ENCODE data around the gene SSUH2. TPM values are rescaled to one million over a fixed set of nuclear protein-coding genes. Genes with fewer than 3 reads are reported as not detected.

SSUH2 gene
- total RNA-seq, 4 donors from 2014 or later = 0.15 to 0.33 TPM; not detected in 2

DNA sequence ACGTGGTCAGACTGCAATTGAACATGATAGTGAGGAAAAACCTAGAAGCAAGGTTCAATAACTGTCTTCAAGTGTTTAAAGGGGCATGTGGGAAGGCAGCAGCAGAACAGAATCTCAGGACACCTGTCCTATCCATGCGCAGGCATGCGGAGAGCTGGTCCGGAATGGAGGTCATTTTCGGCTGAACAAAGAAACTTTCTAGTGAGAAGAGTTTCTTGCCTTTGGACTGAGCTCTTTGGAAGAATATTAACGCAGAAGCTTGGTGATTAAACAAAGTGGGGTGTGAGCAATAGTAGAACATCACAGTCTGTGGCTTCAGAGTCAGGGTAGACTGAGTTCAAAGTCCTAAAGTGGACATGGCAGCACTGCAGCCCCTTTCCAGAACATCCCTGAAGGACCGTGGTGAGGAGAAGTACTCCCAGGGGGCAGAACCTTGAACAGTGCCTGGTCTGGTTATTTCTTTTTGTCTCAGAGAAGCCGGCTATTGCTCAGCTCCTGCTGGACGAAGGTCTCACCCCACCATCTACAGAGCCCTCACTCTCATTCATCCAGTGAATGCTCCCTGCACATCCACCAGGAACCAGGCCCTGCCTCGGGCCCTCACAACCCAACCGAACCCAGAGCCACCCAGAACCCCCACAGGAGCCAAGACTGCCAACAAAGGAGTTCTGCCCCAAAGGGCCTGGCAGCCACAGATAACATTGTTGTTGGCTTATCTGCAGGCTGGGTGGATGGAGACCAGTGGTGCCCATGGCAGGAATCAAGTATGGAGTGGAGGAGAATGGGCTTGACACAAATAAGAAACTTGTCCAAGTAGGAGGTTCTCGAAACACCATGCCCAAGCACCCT is 2.8 kb upstream of the SSUH2 start:
- in situ Hi-C loops (cut with MboI; ENCODE audit: low sequenced_read_pairs in 4 of 4) (no loop called here), intact Hi-C loops (cut with DNase I; ENCODE audit: low total_unique reads) (no loop called here)
- TF ChIP-seq CTCF (IDR thresholded peaks at IDR 0.05 in 4 of 5, conservative IDR thresholded peaks at IDR 0.05 in 1 of 5) (no peak), POLR2A (IDR thresholded peaks at IDR 0.05) (no peak)
- no peak for DNase-seq
- Histone ChIP-seq H3K27me3 (no peaks in the 10 kb centered on the region), H3K4me1 (no peaks in the 10 kb centered on the region), H3K9me3 (no peaks in the 10 kb centered on the region), H3K27ac (no peak overlapping the region), H3K4me3 (no peak overlapping the region), H3K36me3 (no peaks in the 10 kb centered on the region)
- no peak for ATAC-seq

- H3K27me3 ChIP-seq = no peaks in the 10 kb centered on the region
- TF ChIP-seq CTCF (IDR thresholded peaks at IDR 0.05 in 4 of 5, conservative IDR thresholded peaks at IDR 0.05 in 1 of 5) (no peak), POLR2A (IDR thresholded peaks at IDR 0.05) (no peak)
- no peaks in the 10 kb centered on the region for H3K4me1 ChIP-seq
- intact Hi-C loops (cut with DNase I; ENCODE audit: low total_unique reads) (no loop called here), in situ Hi-C loops (cut with MboI; ENCODE audit: low sequenced_read_pairs in 4 of 4) (no loop called here)
- no peaks in the 10 kb centered on the region for H3K9me3 ChIP-seq
- no peak overlapping the region for H3K27ac ChIP-seq
- no peak overlapping the region for H3K4me3 ChIP-seq
- ATAC-seq (no peak), DNase-seq (no peak)
- H3K36me3 ChIP-seq = no peaks in the 10 kb centered on the region
Measured at GRCh38 chr3:8646313-8646938, 1.8 kb upstream of the SSUH2 start.

GRCh38 chr3:8645712-8646111 is 1.1 kb upstream of the SSUH2 start:
- in situ Hi-C loops (cut with MboI; ENCODE audit: low sequenced_read_pairs in 4 of 4) = no loop called here
- Histone ChIP-seq H3K36me3 (no peaks in the 10 kb centered on the region), H3K27ac (no peak overlapping the region), H3K4me3 (no peak overlapping the region), H3K9me3 (no peaks in the 10 kb centered on the region), H3K4me1 (no peaks in the 10 kb centered on the region), H3K27me3 (no peaks in the 10 kb centered on the region)
- intact Hi-C loops (cut with DNase I; ENCODE audit: low total_unique reads) = no loop called here
- no peak for DNase-seq
- ATAC-seq = no peak
- TF ChIP-seq POLR2A (IDR thresholded peaks at IDR 0.05) (no peak), CTCF (IDR thresholded peaks at IDR 0.05 in 4 of 5, conservative IDR thresholded peaks at IDR 0.05 in 1 of 5) (no peak)

DNA sequence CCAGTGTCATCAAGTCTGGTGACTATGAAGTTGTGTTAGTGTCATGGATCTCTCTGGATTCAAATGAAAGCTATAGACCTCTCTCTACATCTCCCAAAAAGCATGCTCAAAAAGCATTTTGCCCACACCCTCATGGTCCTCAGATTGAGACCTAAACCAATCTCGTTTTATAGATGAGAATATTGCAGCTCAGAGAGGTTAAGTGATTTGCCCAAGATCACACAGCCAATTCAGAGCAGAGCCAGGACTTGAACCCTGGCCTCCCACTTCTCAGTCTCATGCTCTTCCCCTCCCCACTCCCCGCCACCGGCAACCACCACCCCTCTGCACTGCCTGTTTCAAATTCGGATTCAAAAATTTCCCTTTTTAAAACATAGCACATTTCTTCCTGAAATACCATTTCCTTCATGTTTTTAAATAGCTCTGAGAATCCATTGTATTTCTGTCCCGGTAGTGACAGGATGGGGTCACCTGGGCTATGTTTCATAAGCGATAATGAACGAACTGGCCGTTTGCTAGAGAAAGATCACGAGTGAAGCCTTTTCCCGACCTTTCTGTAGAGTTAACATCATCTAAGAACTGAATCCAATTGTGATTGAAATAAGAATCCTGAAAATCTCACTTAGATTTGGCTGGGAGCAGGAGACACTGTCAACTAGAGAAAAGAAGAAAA is 769 bp downstream of the SSUH2 start:
- Histone ChIP-seq H3K27me3 (no peaks in the 10 kb centered on the region), H3K27ac (no peak overlapping the region), H3K4me3 (no peak overlapping the region), H3K4me1 (peaks cover 0 to 6% of the 10 kb centered on the region in 2 donors), H3K9me3 (no peaks in the 10 kb centered on the region), H3K36me3 (no peaks in the 10 kb centered on the region)
- DNase-seq (no peak), ATAC-seq (no peak)
- in situ Hi-C loops (cut with MboI; ENCODE audit: low sequenced_read_pairs in 4 of 4) (no loop called here), intact Hi-C loops (cut with DNase I; ENCODE audit: low total_unique reads) (no loop called here)
- TF ChIP-seq CTCF (IDR thresholded peaks at IDR 0.05 in 4 of 5, conservative IDR thresholded peaks at IDR 0.05 in 1 of 5) = no peak
- no peak for TF ChIP-seq POLR2A (IDR thresholded peaks at IDR 0.05)

Data from gastrocnemius medialis (tissue), 4 donors.